NCI-H345 treated with DMSO at 0.1 percent for 48 hours (cell line): ENCODE data around the gene MKKS.
A peak's percentile ranks its signal among the peaks of the same experiment; 100 is the strongest.
"Not testable (repeated sequence)": the region's sequence is repeated elsewhere in the genome, so short reads cannot be mapped to it uniquely, and the experiment has no call there.

Experiments
- DNase-seq: peaks from one replicate; lab custom pipeline; 2025; ENCODE audit not compliant: unreplicated experiment; lab: John Stamatoyannopoulos, UW

The MKKS gene

DNA sequence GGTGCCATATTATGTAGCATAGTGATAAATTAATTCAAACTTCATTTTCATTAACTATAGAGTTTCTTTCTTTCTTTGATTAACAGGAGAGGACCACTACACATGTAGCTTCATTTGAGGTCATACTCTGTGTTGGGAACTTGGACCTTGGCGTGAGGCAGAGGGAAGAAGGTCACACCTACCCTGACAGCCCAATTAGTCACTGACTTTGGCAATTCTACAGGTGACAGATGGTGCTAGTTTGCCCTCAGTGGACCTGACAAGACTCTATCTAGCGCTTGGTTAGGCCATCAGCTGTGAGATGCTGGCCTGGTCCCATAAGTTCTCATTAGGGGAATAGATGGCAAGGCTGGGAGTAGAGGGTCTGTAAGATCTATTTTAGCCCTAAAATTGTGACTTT lies 15.2 kb upstream of the MKKS start:
- no peak for DNase-seq

DNA sequence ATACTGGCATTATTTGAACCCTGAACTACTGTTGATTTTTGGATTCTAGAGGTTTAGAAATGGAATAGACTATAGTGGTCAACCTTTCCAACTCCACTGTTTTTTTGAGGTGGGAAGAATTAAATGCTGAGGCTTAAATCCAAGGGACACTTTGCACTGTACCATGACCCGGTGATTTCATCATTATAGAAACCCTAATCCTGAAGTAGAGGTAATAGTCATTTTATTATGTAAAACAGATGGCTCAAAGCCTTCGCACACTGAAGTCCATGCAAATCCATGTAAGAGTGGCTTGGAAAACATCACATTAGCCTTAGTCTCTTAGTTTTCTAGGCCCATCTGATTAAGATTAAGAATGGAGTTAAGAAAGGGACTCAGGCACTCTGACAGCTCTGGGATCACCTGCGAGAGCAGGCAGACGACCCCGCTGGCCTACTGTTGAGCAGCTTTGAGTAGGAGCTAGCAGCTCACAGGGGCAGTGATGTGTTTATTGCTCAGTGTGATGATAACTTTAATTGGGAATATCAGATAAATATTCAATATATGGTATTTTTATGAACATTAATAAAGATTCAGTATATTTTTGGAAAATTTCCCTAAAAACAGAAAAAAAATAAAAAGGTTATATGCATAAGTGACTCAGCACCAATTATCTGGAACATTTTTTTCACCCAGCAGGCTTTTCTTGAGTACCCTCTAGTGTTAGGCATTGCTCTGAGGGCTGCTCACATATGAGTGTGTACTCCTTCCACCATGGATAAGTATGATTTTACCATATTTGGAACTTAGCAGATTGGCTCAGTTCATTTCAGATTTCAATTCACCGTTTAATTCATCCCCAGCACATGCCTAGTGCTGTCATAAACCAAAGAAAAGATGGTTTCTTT lies 14.5 kb upstream of the MKKS start:
- no peak for DNase-seq

DNA sequence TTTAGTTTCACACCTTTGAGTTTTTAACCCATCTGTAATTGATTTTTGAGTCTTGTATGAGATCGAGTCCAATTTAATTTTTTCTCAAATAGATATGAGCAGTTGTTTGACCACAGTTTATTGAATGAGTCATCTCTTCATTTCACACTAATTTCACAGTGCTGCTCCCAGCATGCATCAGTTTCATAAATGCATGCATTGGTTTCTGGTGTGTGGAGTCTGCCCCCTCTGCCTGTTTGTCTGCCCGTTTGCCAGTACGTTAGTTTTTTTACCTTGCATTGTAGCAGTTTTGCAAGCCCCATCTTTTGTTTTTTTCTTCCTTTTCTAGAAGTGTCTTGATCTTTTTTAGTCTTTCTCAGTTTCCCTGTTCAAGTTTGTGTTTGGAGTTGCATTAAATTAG lies 13.0 kb upstream of the MKKS start:
- DNase-seq, result no peak

DNA sequence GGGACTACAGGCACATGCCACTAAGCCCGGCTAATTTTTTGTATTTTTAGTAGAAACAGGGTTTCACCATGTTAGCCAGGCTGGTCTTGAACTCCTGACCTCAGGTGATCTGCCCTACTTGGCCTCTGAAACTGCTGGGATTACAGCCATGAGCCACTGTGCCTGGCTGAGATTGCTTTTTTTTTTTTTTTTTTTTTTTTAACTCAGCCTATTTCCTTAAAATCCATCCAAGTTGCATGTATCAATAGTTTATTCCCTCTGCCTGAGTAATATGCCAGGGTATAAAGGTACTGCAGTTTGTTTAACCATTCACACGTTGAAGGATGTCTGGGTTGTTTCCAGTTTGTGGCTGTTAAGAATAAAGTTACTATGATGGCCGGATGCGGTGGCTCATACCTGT lies 11.7 kb upstream of the MKKS start:
- no peak for DNase-seq

DNA sequence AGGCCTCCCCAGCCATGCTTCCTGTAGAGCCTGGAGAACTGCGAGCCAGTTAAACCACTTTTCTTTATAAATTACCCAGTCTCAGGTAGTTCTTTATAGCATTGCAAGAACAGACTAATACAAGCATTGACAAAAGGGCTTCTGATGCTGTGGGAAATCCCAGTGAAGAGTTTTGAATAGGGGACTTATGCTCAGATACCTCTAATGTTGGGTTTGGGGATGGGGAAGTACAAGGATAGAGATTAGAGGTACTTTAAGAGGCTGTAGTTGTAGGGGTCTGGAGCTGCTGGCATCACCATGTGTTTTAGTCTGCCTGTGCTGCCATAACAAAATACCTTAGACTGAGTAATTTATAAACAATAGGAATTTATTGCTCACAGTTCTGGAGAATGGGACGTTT lies 9.9 kb upstream of the MKKS start:
- DNase-seq, result no peak

DNA sequence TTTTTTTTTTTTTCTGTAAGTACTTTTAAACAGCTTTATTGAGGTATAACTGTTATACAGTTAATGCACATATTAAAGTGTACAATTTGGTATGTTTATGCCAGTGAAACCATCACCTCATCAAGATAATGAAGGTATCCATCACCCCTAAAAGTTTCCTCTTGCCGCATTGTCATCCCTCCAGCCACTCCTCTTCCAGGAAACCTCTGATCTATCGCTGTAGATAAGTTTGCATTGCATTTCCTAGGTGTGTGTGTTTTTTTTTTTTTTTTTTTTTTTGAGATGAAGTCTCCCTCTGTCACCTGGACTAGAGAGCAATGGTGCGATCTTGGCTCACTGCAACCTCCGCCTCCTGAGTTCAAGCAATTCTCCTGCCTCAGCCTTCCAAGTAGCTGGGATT lies 4.2 kb upstream of the MKKS start:
- no peak for DNase-seq

DNA sequence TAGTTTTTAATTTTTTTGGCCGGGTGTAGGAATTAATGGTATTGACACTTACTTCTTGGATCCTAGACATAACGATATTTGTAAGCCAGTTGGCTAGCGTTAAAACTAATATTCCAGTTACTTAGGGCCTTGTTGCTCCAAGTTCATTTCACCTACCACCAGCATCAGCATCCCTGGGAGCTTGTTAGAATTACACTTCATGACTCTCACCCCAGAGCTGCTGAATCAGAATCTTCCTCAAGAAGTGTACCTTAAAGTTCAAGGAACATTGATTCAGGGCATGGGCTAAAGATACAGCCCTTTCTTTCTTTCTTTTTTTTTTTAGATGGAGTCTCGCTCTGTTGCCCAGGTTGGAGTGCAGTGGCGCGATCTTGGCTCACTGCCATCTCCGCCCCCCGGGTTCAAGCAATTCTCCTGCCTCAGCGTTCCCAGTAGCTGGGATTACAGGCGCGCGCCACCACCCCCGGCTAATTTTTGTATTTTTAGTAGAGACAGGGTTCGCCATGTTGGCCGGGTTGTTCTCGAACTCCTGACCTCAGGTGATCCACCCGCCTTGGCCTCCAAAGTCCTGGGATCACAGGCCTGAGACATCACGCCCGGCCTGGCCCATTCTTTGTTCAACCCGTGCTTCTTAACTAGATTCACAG lies 2.2 kb upstream of the MKKS start:
- no peak for DNase-seq

DNA sequence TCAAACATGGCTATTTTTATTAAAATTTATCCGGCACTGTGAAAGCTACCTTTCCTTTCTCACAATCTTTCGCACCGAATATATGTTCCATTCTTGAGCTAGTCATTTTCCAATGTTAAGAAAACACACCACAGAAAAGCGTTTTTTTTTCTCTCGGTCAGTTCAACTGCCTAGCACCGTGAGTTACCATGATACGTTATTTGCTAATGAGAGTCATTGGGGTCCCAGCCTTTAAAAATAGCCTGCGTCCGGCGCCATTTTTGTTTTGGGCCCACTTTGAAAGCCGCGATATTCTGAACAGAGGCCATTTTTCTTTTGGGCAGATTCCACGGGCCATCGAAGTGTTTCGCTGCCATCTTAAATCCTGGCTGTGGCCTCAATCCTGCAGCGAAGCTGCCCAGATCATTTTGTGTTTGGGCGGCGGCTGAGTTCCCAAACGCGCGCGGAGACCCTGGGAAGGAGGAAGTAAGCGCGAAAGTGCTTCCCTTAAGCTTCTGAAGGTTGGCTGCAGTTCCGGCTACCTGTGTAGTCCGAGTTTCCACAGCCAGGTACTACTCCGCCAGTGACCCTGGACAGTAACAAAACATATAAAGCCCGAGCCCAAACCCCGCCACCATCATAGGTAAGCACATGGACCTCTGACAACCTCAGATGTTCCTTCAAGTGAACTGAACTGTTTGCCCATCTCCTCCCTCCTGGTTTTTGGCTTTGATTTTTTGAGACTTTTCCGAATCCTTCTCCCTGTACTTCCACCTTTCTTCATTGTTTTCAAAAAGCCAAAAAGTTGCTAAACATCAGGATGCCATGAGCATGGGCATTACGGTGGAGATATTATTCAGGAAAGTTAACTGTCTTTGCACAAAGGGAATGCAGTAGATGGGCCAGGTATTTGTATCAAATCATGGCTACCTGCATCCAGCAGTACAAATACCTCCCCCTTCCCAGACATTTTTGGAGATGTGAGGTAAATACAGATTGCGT lies 1.1 kb upstream of the MKKS start, which contains the start of gene SLX4IP:
TSS of gene SLX4IP (plus strand) at position 474 of the 981 bp plus-strand sequence. CDS start 22,900 bp downstream, outside the sequence.
- peak; percentile 100 for DNase-seq

DNA sequence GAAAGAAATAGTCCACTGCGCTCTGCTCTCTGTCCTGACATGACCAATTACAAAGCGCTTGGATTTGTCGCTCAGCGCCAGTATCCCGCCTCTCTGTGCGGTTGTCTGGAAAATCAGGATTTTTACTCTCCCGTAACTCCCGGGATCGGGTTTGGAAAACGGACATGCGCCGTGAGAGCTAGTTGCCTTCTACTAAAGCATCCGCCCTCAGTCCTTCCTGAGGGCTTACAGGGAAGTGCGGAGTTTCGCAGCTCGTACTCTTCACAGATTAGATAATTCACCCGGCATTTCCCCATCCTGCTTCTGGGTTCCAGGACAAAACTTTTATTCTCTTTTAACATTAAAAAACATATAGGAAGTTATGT lies 427 bp upstream of the MKKS start:
- peak; percentile 99 for DNase-seq

DNA sequence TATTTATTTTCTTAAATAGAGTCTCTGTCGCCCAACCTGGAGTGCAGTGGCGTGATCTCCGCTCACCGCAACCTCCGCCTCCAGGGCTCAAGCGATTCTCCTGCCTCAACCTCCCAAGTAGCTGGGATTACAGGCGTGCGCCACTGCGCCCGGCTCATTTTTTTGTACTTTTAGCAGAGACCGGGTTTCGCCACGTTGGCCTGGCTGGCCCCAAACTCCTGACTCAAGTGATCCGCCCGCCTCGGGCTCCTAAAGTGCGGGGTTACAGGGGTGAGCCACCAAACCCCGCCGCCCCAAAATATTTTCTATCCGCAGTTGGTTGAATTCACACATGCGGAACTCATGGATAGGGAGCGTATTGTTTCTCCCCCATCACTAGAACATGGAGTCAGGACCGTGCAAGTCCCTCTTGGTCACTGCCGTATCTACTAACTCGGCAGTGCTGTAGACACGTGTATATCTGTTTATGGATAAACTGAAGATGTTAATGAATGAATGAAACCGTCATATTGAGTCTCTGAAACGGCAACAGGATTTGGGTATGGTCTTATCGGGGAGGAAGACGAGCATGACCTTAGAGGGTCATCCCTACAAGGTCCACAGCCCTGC lies 904 bp downstream of the MKKS start:
- no peak for DNase-seq

DNA sequence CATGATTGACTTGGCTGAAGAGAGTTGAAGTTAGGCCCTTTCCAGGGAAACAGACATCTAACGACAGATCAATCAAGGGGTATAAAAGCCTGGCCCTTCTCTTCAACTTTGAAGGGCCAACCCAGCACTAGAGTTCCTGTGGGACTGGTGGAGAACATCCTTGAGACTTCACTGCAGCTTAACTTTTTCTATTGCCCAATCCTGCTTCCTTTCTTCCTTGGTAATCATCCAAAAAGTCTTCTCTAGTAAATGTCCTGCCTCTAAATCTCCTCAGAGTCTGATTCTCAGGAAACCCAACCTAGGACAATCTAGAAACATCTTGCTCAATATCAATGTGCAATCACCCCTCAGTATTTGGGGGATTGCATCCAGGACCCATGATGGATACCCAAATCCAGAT lies 1.9 kb downstream of the MKKS start:
- no peak for DNase-seq

DNA sequence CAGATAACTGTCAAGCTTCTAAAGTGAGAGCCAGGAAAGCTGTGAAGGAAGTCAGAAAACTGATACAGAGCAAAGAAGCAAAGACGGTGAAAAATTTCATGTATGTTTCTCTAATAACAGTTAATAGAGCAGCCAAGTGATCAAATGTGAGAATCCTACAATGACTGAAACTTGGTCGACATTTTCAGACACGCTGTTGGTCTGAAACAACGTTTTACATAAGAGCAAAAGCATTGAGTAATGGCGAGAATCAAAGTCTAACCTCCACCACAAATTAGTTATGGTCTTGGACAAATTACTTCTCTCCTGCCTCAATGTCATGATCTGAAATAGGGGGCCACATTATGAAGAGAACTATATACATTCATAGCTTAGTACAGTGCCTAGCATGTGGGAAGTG lies 3.3 kb downstream of the MKKS start:
- no peak for DNase-seq

DNA sequence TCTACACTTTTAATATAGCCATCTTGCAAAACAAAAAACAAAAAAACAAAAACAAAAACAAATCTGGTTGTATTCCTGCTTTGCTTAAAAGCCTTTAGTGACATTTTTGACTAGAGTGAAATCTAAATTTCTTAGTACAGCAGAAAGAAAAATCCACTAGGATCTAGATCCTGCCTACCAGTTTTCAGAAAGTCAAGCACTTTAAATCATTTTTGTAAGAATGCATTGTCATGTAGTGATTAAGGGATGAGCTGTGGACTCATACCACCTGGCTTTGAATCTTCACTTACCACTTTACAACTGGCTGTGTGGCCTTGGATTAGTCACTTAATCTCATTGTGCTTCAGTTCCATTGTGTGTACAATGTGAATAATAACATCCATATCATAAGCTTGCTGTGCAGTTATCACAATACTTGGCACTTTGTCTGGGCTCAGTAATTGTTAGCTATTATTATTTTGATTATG lies 4.0 kb downstream of the MKKS start:
- no peak for DNase-seq

DNA sequence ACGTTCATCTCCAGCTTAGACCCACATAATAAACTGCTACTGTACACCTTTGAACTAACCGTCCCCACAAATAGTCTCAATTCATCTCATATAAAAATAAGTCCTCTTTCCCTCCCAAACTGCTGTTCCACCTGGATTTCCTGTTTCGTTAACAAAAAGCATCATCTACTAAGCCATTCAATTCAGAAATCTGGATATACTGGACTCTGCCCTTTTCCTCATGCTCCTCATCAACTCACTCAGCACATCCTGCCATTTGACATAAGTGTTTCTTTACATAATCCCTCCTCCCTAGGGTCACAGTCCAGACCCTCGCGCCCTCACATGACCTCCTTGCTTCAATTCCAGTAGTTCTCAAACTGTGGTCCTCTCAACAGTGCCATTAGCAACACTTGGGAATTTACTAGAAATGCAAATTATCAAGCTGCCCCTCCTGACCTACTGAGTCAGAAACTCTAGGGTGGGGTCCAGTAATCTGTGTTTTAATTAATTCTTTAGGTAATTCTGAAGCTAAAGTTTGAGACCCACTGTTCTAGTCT lies 4.5 kb downstream of the MKKS start:
- DNase-seq, result no peak

DNA sequence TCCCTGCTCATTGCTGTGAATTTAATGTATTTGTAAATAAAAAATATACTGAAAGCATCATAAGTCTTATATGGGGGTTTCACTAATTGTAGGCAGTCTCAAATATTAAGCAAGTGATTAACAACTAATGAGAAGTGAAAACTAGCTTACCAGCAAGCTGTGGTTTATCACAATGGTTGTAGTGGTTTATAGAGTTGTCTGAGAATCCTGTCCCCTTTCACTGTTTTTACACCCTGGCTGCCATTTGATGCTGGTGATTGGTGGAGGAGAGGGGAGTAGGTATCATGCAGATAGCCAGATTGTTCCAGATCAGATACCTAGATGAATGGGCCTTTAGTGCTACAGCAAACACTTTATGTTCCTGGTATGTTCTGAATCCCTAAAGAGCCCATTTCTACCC lies 6.0 kb downstream of the MKKS start:
- DNase-seq, result no peak

DNA sequence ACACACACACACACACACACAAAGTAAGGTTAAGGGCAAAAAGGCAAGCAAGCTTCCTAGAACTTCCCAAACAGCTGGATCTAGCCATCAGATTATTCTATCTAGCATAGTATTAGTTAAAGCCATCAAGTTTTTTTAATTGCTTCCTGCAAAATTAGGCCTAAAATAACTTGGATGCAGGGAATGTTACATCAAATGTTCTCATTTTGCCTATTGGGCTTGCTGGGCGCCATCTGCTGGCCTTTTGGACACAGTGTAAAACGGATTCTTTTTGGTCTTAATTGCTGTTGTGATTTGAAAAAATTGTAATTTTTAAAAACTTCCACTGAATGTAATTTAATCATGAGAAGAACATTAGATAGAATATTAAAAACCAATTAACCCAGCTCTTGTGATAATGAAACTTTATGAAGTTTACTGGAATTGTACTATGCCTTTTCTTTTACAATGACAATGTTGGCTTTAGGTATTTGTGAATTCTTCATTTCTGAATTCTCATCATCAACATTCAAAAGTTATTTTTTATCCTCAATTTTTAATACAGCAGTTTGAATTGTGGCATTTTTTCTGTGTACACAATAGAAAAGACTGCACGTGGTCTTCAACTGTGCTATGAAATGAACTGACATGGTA lies 6.8 kb downstream of the MKKS start:
- DNase-seq, result peak; percentile 51

DNA sequence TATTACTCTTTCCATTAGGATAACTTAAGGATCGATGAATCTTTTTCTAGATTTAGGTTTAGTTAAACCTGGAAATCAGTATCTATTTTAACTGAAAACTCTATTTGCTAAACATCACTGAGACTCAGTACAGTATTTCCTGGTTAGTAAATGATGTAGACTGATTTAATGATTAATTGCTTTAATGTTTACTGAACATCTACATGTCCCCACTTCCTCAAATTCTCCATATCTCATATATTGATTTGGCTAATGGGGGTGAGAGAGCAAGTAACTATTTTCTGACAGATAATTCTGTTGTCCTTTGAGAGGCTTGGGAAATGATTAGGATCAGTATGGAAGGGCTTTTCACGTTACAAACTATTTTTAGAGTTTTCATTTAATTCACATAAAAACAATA lies 10.3 kb downstream of the MKKS start:
- no peak for DNase-seq

DNA sequence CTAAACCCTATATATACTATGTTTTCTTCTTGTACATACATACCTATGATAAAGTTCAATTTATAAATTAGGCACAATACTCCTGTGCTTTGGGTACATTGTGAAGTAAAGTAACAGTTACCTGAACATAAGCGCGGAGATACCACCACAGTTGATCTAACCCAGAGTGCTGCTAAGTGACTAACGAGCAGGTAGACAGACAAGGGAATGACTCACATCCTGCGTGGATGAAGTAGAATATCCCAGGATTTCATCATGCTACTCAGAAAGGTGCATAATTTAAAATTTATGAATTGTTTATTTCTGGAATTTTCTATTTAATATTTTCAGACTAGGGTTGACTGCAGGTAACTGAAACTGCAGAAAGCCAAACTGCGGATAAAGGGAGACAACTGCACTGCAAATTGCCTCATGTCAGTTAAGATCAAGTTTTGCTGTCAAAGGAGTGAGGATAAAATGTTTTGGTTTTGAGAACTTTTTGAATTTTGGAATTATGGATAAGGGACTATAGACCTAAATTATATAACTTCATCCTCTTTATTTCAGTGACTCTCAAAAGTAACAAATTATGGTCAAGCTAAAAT lies 14.4 kb downstream of the MKKS start:
- no peak for DNase-seq

DNA sequence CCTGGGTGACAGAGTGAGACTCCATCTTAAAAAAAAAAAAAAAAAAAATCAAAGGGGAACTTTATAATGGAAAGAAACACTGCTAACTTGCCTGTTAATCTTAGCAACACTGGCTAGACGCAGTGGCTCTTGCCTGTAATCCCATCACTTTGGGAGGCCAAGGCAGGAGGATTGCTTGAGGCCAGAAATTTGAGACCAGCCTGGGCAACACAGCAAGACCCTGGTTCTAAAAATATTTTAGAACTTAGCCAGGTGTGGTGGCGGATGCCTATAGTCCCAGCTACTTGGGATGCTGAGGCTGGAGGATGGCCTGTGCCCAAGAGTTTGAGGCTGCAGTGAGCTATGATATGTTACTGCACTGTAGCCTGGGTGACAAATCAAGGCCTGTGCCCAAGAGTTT lies 16.8 kb downstream of the MKKS start:
- DNase-seq, result not testable (repeated sequence)
